ENCODE data around the gene BMP10.
A peak's percentile ranks its signal among the peaks of the same experiment; 100 is the strongest.

The BMP10 gene

GRCh38 chr2:68853915-68854314 lies 17.3 kb downstream of the BMP10 start:
- H3K27me3 Mint-ChIP-seq, result no peaks in the 10 kb centered on the region
- no peak overlapping the region for H3K27ac Mint-ChIP-seq
- no peaks in the 10 kb centered on the region for H3K36me3 Mint-ChIP-seq
- peaks cover 11% of the 10 kb centered on the region for H3K4me1 Mint-ChIP-seq
- no peak for DNase-seq (ENCODE audit: low spot score in 2 of 2)
- no peaks in the 10 kb centered on the region for H3K9me3 Mint-ChIP-seq
- no peak for ATAC-seq (ENCODE audit: low read depth)
- no peak overlapping the region for H3K4me3 Mint-ChIP-seq

GRCh38 chr2:68853035-68853434 lies 18.2 kb downstream of the BMP10 start:
- no peaks in the 10 kb centered on the region for H3K36me3 Mint-ChIP-seq
- H3K27ac Mint-ChIP-seq, result no peak overlapping the region
- no peaks in the 10 kb centered on the region for H3K9me3 Mint-ChIP-seq
- ATAC-seq (ENCODE audit: low read depth) (no peak), DNase-seq (ENCODE audit: low spot score in 2 of 2) (no peak)
- H3K4me1 Mint-ChIP-seq, result peaks cover 6% of the 10 kb centered on the region
- H3K27me3 Mint-ChIP-seq, result no peaks in the 10 kb centered on the region
- no peak overlapping the region for H3K4me3 Mint-ChIP-seq

- peaks cover 5% of the 10 kb centered on the region for H3K27me3 Mint-ChIP-seq
- H3K4me1 Mint-ChIP-seq, result no peaks in the 10 kb centered on the region
- no peak for ATAC-seq (ENCODE audit: low read depth)
- no peaks in the 10 kb centered on the region for H3K36me3 Mint-ChIP-seq
- no peak for DNase-seq (ENCODE audit: low spot score in 2 of 2)
- H3K4me3 Mint-ChIP-seq, result no peak overlapping the region
- H3K9me3 Mint-ChIP-seq, result no peaks in the 10 kb centered on the region
- H3K27ac Mint-ChIP-seq, result no peak overlapping the region
These were observed 20.7 kb downstream of the BMP10 start for GRCh38 chr2:68850524-68850923.

DNA sequence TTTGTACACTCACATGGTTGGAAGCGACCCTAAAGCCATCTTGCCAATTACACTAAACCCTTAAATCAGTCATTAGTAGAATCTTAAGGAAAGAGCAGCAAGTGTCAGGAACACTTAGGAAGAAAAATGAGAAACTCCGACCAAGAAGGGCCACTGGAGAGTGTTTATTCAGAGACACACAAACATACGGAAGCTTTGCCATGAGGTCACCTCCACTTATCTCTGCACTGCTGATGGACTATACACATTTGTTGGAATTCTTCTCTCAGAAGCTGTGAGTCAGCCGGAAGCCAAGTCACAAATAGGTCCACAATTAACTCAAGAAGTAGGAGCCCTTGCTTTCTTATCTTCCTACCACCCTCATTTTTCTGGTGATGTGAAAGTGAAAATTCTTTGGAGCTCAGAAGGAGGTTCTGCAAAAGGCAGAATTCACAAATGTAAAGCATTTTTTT lies 21.6 kb downstream of the BMP10 start:
- H3K36me3 Mint-ChIP-seq, result no peaks in the 10 kb centered on the region
- ATAC-seq (ENCODE audit: low read depth) (no peak), DNase-seq (ENCODE audit: low spot score in 2 of 2) (no peak)
- no peaks in the 10 kb centered on the region for H3K9me3 Mint-ChIP-seq
- no peak overlapping the region for H3K27ac Mint-ChIP-seq
- H3K27me3 Mint-ChIP-seq, result peaks cover 5% of the 10 kb centered on the region
- H3K4me3 Mint-ChIP-seq, result no peak overlapping the region
- no peaks in the 10 kb centered on the region for H3K4me1 Mint-ChIP-seq

- no peak for DNase-seq (ENCODE audit: low spot score in 2 of 2)
- H3K9me3 Mint-ChIP-seq, result no peaks in the 10 kb centered on the region
These were observed 23.4 kb downstream of the BMP10 start for GRCh38 chr2:68847751-68848150.

GRCh38 chr2:68846091-68846490 lies 25.1 kb downstream of the BMP10 start:
- H3K36me3 Mint-ChIP-seq, result no peaks in the 10 kb centered on the region
- H3K4me1 Mint-ChIP-seq, result no peaks in the 10 kb centered on the region
- no peak overlapping the region for H3K27ac Mint-ChIP-seq
- no peak for DNase-seq (ENCODE audit: low spot score in 2 of 2)
- H3K9me3 Mint-ChIP-seq, result no peaks in the 10 kb centered on the region
- peaks cover 5% of the 10 kb centered on the region for H3K27me3 Mint-ChIP-seq
- no peak overlapping the region for H3K4me3 Mint-ChIP-seq
- ATAC-seq (ENCODE audit: low read depth), result no peak

More at GRCh38 chr2:68847751-68848150, 23.4 kb downstream of the BMP10 start:
- Mint-ChIP-seq H3K27ac (no peak overlapping the region), H3K4me1 (no peaks in the 10 kb centered on the region), H3K27me3 (peaks cover 5% of the 10 kb centered on the region), H3K36me3 (no peaks in the 10 kb centered on the region), H3K4me3 (no peak overlapping the region)
- ATAC-seq (ENCODE audit: low read depth), result no peak

DNA sequence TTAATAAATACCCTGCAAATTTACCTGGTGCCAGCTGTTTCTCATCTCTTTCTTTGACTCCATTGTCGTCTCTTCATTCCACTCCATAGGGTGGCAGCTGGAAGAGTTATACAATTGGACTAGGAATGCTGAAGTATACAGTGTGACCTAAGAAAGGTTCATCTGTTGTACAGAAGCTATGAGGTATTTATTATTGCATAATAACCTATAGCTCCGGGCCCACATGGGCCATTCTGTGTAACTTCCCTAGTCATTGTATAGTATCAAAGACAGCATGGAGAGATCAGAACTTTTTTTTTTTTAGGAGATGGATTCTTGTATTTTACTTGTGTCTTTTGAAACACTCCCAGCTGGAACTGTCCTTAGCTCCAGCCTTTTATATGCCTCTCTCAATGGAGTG lies 26.2 kb downstream of the BMP10 start:
- ATAC-seq (ENCODE audit: low read depth) (no peak), DNase-seq (ENCODE audit: low spot score in 2 of 2) (no peak)

GRCh38 chr2:68839260-68839833 lies 31.9 kb downstream of the BMP10 start:
- no peak overlapping the region for H3K4me3 Mint-ChIP-seq
- peaks cover 20% of the 10 kb centered on the region for H3K4me1 Mint-ChIP-seq
- no peaks in the 10 kb centered on the region for H3K27me3 Mint-ChIP-seq
- no peak overlapping the region for H3K27ac Mint-ChIP-seq
- ATAC-seq (ENCODE audit: low read depth), result no peak
- DNase-seq (ENCODE audit: low spot score in 2 of 2), result no peak
- no peaks in the 10 kb centered on the region for H3K36me3 Mint-ChIP-seq
- no peaks in the 10 kb centered on the region for H3K9me3 Mint-ChIP-seq

More for the DNA sequence above, 26.2 kb downstream of the BMP10 start:
- Mint-ChIP-seq H3K27ac (no peak overlapping the region), H3K4me1 (no peaks in the 10 kb centered on the region), H3K9me3 (no peaks in the 10 kb centered on the region), H3K36me3 (no peaks in the 10 kb centered on the region), H3K4me3 (no peak overlapping the region), H3K27me3 (peaks cover 5% of the 10 kb centered on the region)

- no peaks in the 10 kb centered on the region for H3K9me3 Mint-ChIP-seq
- H3K27me3 Mint-ChIP-seq, result no peaks in the 10 kb centered on the region
- H3K27ac Mint-ChIP-seq, result no peak overlapping the region
- DNase-seq (ENCODE audit: low spot score in 2 of 2) (no peak), ATAC-seq (ENCODE audit: low read depth) (no peak)
- no peak overlapping the region for H3K4me3 Mint-ChIP-seq
- no peaks in the 10 kb centered on the region for H3K36me3 Mint-ChIP-seq
- peaks cover 25% of the 10 kb centered on the region for H3K4me1 Mint-ChIP-seq
These were observed 32.6 kb downstream of the BMP10 start for GRCh38 chr2:68838641-68839040.

DNA sequence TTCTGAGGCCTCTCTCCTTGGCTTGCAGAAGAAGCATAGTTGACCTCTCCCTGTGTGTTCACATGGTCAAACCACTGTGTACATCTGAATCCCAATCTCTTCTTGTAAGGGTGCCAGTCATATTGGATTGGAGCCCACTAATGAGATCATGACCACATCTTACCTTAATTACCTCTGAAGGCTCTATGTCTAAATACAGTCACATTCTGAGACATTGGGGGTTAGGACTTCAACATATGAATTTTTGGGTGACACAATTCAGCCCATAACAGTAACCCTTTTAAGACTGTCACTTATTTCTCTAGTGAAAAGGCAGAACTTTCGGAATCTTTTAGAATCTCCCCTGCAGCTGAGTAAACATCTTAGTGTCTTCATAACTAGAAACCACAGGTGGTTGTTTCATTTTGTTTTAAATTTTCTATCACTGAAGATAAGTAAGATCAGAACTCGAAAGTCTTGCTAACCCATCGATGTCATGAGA lies 33.3 kb downstream of the BMP10 start:
- no peak for ATAC-seq (ENCODE audit: low read depth)
- H3K9me3 Mint-ChIP-seq, result no peaks in the 10 kb centered on the region
- no peak overlapping the region for H3K27ac Mint-ChIP-seq
- H3K27me3 Mint-ChIP-seq, result no peaks in the 10 kb centered on the region
- H3K4me1 Mint-ChIP-seq, result peaks cover 28% of the 10 kb centered on the region
- H3K36me3 Mint-ChIP-seq, result no peaks in the 10 kb centered on the region
- H3K4me3 Mint-ChIP-seq, result no peak overlapping the region
- DNase-seq (ENCODE audit: low spot score in 2 of 2), result no peak

GRCh38 chr2:68837164-68837860 lies 33.9 kb downstream of the BMP10 start:
- ATAC-seq (ENCODE audit: low read depth), result peak; percentile 54
- peaks cover 34% of the 10 kb centered on the region for H3K4me1 Mint-ChIP-seq
- no peak overlapping the region for H3K27ac Mint-ChIP-seq
- no peaks in the 10 kb centered on the region for H3K9me3 Mint-ChIP-seq
- no peaks in the 10 kb centered on the region for H3K27me3 Mint-ChIP-seq
- H3K4me3 Mint-ChIP-seq, result peak overlapping the region; percentile 34
- no peaks in the 10 kb centered on the region for H3K36me3 Mint-ChIP-seq
- peak; percentile 61 to 62 for DNase-seq (ENCODE audit: low spot score in 2 of 2)

DNA sequence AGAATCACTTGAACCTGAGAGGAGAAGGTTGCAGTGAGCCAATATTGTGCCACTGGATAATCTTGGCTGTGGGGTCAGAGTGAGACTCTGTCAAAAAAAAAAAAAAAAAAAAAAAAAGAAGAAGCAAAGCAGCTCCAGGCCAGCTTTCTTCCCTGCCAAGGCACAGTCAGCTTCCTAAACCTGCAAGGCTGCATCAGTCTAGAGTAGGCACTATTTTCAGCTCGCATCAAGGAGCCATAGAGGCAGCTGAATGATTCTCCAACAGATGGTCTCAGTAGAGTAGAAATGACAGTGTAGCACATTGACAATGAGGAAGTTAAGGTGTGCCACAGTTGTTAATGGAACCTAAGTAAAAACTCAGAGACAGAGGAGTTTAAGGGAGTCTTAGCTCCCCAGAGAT lies 35.6 kb downstream of the BMP10 start:
- H3K27me3 Mint-ChIP-seq, result no peaks in the 10 kb centered on the region
- ATAC-seq (ENCODE audit: low read depth) (peak; percentile 74), DNase-seq (ENCODE audit: low spot score in 2 of 2) (peak in 1 of 2 donors; percentile 25)
- no peaks in the 10 kb centered on the region for H3K36me3 Mint-ChIP-seq
- no peaks in the 10 kb centered on the region for H3K9me3 Mint-ChIP-seq
- H3K4me3 Mint-ChIP-seq, result no peak overlapping the region
- H3K27ac Mint-ChIP-seq, result no peak overlapping the region
- peaks cover 48% of the 10 kb centered on the region for H3K4me1 Mint-ChIP-seq

DNA sequence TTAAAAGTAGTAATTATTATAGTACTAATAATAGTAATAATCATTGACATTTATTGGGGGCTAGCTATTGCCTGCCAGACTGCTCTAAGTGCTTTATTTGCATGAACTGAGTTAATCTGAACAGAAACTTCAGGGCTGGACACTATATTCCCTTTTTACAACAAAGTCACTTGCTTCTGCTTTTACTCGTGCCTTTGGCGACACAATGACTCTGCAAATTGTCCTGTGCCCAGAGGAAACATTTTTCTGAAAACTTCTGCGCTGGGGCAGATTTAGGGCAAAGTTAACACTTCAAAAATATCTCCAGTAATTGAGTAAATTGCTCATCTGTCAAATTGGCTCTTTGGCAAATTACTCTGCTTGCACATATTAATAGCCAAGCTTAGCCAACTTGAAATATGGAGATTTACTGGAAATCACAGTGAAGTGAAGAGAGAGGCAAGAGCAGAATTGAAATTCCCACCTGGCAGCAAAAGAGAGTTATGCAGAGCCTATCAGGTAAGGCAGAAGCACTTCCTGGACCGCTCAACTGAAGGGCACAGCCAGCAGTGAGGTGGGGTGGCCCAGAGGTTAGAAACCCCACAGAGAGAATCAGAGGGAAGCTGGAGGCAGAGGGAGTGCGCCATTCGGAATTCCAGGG lies 36.3 kb downstream of the BMP10 start:
- Mint-ChIP-seq H3K27ac (no peak overlapping the region), H3K9me3 (no peaks in the 10 kb centered on the region), H3K27me3 (no peaks in the 10 kb centered on the region), H3K4me3 (no peak overlapping the region), H3K36me3 (no peaks in the 10 kb centered on the region), H3K4me1 (peaks cover 48% of the 10 kb centered on the region)
- DNase-seq (ENCODE audit: low spot score in 2 of 2) (peak in 1 of 2 donors; percentile 9), ATAC-seq (ENCODE audit: low read depth) (no peak)

DNA sequence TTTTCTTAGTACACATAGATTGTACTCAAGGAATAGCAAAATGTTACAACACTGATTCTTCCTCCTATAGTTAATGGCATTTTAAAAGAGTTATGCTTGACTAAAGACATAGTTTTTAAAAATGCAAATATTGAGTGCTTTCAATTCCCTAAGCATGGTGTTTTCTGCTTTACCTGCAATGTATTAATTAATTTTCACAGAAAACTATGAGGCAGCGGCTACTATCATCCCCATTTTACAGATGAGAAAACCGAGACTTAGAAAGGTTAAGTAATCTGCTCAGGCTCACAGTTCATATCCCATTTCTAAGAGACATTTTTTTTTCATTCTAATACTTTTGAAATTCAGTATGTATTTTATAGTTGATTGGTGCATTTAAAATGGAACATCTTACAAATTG lies 38.0 kb downstream of the BMP10 start:
- Mint-ChIP-seq H3K4me1 (peaks cover 61% of the 10 kb centered on the region), H3K27ac (peak overlapping the region; percentile 92)

More for the DNA sequence above, 38.0 kb downstream of the BMP10 start:
- Mint-ChIP-seq H3K36me3 (peaks cover 2% of the 10 kb centered on the region), H3K4me3 (no peak overlapping the region), H3K27me3 (no peaks in the 10 kb centered on the region), H3K9me3 (no peaks in the 10 kb centered on the region)
- DNase-seq (ENCODE audit: low spot score in 2 of 2) (no peak), ATAC-seq (ENCODE audit: low read depth) (no peak)

All from memory B cell (primary cell).